HFF-Myc (cell line): Measurements from ENCODE around the gene CD109.
"Not testable (repeated sequence)": the region's sequence is repeated elsewhere in the genome, so short reads cannot be mapped to it uniquely, and the experiment has no call there.

Experiments used
- DNase-seq: peaks from one replicate; pipeline ENCODE4 v3.0.0-alpha.2; 2011; ENCODE audit warnings: low read depth; ENCODE audit errors: extremely low read depth
- H3K4me3 ChIP-seq: replicated peaks from 2 replicates; pipeline ENCODE4 v1.5.1; 2011; ENCODE audit warnings: low read depth, mild to moderate bottlenecking, control low read depth, low read length
- TF ChIP-seq, protein P1 (sequence below): IDR thresholded peaks from 2 replicates; pipeline ENCODE4 v1.5.1; 2012; ENCODE audit warnings: mild to moderate bottlenecking, low read depth, low read length, control low read depth; ENCODE audit errors: missing control alignments

Gene CD109

DNA sequence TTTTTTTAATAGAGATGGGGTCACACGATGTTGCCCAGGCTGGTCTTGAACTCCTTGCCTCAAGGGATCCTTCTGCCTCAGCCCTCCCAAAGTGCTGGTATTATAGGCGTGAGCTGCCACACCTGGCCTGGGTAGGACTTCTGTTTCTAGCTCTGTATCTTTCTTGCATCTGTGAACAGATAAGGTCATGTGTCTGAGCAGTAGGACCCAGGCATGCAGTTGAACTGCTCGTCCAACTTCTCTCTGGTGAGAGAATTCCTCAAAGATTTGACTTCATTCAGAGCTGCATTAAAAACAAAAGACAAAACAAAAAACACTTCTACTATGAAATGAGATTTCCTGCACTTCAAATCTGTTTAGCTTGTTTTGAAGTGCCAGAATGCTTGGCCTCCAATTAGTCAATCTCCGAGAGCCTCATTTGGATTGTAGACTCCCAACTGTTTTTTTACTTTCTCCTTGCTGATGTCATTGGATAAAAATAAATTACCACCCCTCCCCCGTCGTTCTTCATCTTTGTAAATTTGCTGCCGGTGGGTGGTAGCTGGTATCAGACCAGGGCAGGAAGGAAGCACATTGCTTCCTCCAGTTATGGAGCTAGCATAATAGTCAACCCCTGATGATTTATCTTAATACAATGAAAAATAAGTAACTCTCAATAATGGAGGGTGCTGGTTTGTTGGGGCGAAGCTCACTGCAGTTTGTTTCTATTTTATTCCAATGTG is 17.6 kb downstream of the CD109 start:
- no peak for DNase-seq
- TF ChIP-seq, protein P1, sequence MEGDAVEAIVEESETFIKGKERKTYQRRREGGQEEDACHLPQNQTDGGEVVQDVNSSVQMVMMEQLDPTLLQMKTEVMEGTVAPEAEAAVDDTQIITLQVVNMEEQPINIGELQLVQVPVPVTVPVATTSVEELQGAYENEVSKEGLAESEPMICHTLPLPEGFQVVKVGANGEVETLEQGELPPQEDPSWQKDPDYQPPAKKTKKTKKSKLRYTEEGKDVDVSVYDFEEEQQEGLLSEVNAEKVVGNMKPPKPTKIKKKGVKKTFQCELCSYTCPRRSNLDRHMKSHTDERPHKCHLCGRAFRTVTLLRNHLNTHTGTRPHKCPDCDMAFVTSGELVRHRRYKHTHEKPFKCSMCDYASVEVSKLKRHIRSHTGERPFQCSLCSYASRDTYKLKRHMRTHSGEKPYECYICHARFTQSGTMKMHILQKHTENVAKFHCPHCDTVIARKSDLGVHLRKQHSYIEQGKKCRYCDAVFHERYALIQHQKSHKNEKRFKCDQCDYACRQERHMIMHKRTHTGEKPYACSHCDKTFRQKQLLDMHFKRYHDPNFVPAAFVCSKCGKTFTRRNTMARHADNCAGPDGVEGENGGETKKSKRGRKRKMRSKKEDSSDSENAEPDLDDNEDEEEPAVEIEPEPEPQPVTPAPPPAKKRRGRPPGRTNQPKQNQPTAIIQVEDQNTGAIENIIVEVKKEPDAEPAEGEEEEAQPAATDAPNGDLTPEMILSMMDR = no peak
- no peak overlapping the region for H3K4me3 ChIP-seq

DNA sequence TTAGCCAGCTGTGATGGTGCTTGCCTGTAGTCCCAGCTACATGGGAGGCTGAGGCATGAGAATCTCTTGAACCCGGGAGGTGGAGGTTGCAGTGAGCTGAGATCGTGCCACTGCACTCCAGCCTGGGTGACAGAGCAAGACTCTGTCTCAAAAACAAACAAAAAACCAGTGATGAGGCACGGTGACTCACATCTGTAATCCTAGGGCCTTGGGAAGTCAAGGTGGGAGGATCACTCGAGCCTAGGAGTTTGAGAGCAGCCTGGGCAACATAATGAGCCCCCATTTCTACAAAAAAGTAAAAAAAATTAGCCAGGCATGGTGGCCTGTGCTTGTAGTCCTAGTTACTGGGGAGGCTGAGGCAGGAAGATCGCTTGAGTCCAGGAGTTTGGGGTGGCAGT is 19.1 kb downstream of the CD109 start:
- H3K4me3 ChIP-seq, DNase-seq: not testable (repeated sequence)

DNA sequence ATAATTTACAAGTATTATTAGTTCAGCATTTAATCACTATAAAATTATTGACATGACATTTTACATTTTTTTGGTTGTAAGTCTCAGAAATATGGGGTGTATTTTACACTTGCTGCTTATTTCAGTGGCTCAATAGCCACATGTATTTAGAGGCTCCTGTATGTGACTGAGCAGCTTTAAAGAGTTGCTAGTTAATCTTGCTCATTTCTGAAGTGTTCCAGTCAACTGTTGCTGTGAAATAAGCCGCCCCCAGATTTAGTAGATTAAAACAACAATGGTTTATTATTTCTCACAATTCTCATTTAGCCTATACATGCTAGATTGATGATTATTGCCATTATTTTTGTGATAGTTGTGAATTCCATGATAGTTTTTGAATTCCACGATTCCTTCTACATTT is 23.0 kb downstream of the CD109 start:
- TF ChIP-seq, protein P1 = no peak
- H3K4me3 ChIP-seq = no peak overlapping the region
- DNase-seq = no peak

DNA sequence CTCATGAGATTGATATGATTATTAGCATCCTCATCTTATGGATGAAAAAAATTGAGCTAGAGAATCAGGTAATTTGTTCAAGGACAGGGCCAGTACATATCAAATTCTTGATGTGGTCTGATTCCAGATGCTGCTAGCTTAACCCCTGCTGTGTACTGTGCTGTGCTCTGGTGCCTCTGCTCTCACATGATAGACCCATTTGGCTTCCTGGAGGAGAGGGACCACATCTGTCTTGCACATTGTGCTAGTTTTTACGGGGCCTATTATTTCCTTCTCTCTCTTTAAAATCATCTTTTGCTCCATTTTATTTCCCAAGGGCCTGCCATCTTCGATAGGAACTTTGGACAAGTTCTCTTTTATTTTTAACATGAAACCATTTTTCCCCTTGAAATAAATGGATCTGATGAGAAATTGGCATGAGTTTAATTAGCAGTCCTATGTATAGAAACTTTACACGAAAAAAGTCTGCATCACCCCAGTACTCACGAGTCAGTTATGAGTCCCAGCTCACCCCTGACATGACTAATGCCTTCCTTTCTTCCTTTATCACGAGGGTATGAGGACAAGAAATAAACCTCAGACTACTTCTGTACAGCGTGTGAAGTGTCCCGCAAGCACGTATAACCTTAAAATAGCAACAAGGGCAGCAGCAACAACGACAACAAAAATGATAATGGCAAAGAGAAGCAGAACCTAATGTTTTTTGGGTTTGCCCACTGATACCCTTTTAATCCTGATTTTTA is 26.5 kb downstream of the CD109 start:
- DNase-seq = peak; percentile 91
- TF ChIP-seq, protein P1 = no peak
- no peak overlapping the region for H3K4me3 ChIP-seq

DNA sequence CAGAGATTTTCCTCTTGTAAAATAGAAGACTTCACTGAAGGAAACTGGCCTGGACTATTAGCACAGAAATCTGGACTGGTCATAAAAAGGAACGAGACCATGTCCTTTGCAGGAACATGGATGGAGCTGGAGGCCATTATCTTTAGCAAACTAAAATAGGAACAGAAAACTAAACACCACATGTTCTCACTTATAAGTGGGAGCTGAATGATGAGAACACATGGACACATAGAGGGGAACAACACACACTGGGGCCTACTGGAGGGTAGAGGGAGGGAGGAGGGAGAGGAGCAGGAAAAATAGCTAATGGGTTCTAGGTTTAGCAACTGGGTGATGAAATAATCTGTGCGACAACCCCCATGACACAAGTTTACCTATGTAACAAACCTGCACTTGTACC is 27.5 kb downstream of the CD109 start:
- DNase-seq, H3K4me3 ChIP-seq: not testable (repeated sequence)

DNA sequence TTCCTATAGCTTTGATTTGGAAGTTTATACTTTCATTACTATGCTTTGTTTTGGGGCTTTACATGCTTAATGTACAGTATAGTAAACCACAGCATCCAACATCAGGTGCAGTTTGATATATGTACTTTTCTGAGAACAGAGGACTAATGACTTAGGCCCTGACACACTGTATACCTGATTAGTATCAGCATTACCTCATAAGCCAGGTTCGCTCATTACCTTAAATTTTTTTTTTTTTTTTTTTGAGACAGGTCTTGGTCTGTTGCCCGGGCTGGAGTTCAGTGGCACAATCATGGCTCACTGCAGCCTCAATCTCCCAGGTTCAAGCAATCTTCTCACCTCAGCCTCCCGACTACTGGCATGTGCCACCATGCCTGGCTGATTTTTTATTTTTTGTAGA is 28.4 kb downstream of the CD109 start:
- TF ChIP-seq, protein P1 = no peak
- H3K4me3 ChIP-seq = no peak overlapping the region
- no peak for DNase-seq

DNA sequence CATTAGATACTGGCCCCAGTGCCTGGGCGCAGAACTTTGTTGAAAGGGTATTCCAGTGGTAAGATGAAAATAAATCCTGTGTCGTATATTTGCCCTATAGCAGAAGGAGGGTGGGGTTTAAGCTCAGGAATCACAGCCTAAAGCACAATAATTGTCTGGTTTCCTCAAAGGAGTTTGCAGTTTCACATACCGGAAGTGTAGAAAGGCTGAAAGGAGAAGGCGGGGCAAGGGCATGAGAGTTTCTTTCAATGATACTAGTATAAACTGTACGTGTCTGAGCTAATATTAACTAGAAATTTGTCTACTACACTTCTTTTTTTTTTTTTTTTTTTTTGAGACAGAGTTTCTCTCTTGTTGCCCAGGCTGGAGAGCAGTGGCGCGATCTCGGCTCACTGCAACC is 29.2 kb downstream of the CD109 start:
- not testable (repeated sequence) for DNase-seq

DNA sequence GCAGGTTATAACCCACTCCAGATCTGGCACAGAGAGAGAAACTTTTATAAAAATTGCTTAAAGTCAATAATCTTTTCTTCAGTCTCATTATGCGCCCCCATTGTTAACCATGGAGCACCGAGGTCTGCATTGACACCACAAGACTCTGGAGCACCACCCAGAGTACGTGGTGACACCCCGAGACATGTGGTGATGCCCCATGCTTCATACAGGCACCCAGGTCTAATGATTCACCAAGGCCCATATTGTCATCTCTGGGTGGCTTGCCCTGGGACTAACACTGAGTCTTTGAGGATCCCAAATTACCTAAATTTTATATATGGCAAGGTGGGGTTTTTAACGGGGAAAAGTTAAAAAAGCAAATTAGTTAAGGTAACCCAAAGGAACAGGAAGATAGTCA is 31.1 kb downstream of the CD109 start:
- TF ChIP-seq, protein P1 = no peak
- DNase-seq = no peak
- H3K4me3 ChIP-seq = no peak overlapping the region

More for the DNA sequence above, 29.2 kb downstream of the CD109 start:
- H3K4me3 ChIP-seq = not testable (repeated sequence)
